ENCODE data around the gene CNTN1.

Gene CNTN1

DNA sequence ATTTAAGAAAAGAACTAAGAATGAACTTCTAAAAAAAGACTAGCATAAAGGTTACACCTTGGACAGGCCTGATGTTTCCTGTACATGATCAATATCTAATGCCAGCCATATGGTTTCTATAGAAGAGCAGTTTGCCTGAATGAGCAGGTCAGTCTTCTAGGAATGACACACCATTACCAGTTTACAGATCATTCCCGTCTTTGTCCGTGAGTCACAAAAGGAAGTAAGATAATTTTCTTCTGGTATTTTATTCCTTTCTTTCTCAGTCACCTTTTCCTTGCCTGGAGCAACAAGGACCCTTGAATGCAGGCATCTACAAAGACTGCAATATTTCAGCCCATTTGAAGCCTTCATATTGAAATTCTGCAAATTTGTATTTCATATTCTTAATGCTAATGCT lies 44.6 kb upstream of the CNTN1 start:
- TF ChIP-seq, protein P1, sequence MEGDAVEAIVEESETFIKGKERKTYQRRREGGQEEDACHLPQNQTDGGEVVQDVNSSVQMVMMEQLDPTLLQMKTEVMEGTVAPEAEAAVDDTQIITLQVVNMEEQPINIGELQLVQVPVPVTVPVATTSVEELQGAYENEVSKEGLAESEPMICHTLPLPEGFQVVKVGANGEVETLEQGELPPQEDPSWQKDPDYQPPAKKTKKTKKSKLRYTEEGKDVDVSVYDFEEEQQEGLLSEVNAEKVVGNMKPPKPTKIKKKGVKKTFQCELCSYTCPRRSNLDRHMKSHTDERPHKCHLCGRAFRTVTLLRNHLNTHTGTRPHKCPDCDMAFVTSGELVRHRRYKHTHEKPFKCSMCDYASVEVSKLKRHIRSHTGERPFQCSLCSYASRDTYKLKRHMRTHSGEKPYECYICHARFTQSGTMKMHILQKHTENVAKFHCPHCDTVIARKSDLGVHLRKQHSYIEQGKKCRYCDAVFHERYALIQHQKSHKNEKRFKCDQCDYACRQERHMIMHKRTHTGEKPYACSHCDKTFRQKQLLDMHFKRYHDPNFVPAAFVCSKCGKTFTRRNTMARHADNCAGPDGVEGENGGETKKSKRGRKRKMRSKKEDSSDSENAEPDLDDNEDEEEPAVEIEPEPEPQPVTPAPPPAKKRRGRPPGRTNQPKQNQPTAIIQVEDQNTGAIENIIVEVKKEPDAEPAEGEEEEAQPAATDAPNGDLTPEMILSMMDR (IDR thresholded peaks at IDR 0.05) = no peak

DNA sequence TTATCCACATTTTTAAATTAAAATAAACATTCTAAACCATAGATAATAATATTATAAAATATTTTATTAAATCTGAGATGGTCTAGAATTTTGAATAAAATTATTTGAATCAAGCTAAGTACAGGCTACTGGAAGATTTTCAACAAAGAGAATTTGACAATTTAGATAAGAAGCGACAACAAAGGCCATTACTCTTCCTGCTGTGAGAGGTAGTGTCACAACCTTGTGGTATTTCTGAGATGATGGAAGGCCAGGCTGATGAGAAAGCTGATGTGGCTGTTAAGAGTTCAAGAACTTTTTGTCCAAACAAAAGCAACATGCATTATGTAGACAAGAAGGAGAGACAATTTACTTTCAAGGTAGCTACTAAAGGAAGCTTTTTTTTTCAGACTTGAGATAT lies 43.7 kb upstream of the CNTN1 start:
- TF ChIP-seq, protein P1 (IDR thresholded peaks at IDR 0.05) = no peak

DNA sequence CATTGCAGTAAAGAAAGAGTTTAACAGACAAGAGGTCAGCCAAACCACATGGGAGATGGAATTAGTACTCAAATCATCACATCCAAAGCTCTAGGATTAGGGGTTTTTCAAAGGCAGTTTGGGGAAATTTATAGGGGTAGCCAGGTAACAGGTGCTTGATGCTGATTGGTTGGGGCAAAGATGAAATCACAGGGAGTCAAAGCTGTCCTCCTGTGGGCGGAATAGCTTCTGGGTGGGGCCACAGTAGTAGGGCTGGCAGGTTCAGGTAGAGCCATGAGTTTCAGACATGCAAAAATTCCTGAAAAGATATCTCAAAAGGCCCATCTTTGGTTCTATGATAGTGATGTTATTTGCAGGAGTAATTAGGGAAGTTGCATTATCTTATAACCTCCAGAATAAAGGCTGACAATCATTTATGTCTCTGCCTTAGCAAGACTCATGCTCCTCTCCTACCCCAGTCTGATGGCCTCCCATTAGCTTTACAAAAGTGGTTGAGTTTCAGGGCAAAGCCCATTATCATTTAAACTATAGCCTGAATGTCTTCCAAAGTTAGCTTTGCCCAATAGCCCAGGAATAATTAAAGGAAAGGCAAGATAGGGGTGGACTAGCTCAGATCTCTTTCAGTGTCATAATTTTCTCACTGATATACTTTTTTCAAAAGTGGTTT lies 42.1 kb upstream of the CNTN1 start:
- TF ChIP-seq, protein P1 (IDR thresholded peaks at IDR 0.05) = no peak

DNA sequence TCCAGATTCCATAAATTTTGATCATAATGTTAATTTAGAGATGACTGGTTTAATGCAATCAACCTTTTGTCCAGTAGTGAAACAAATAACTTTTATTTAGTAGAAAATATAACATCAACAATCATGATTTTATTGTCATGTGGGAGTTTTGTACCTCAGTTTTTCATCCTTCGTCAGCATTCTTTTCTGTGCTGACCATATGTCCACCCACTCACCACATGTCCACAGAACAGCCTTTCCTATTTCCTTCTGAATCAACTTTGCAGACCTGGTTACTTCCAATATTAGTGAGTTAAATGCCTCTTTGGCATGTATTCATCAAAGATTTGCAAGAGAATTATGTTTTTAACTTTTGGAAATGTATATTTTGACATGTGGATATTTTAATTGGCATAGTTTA lies 36.8 kb upstream of the CNTN1 start:
- TF ChIP-seq, protein P1 (IDR thresholded peaks at IDR 0.05) = no peak

DNA sequence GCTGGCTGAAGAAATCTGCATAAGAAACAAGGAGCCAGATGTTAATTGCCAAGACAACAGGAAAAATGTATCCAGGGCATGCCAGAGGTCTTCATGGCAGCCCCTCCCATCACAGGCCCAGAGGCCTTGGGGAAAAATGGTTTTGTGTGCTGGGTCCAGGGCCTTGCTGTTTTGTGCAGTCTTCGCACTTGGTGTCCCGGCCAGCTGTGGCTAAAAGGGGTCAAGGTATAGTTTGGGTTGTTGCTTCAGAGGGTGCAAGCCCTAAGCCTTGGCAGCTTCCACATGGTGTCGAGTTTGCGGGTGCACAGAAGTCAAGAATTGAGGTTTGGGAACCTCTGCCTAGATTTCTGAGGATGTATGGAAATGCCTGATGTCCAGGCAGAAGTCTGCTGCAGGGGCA lies 29.9 kb upstream of the CNTN1 start:
- TF ChIP-seq, protein P1 (IDR thresholded peaks at IDR 0.05) = no peak

DNA sequence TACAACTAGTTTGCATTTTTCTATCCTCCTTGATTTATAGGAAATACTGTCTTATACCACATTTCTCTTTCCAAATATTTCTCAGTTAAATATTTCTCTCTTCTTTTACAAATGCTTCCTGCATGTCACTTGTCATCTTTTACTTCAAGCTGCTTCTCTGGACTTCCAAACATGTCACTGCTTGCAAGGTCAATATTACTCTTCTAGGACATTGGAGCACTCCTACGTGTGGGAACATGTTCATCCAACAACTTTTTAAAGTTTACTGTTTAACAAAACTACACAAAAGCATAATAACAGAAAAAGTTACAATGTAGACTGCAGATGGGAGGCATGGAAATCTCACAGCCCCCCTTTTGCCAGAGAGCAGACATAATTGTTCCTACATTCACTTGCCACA lies 28.5 kb upstream of the CNTN1 start:
- TF ChIP-seq, protein P1 (IDR thresholded peaks at IDR 0.05) = no peak

DNA sequence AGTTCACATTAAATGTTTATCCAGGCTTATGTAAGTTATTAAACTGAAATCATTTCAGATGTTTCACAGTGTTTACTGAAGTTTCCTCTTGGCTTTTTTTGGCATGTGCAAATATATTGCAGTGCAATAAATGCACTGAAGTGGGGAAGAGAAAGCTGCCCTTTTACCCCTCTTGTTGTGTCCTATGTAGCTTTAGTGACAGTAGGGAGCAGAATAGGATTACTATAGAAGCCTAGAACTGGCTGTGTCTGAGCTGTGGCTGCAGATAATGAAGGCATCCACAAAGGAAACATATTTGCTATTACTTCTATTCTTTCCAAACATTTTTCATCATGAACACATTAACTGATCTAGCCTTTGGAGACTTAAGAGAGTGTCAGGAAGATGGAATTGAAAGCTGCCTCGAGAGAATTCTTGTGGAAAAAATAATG lies 24.1 kb upstream of the CNTN1 start:
- TF ChIP-seq, protein P1 (IDR thresholded peaks at IDR 0.05) = no peak
